ENCODE results near the gene METTL8.
"Not testable (repeated sequence)": the region's sequence is repeated elsewhere in the genome, so short reads cannot be mapped to it uniquely, and the experiment has no call there.

METTL8 gene

DNA sequence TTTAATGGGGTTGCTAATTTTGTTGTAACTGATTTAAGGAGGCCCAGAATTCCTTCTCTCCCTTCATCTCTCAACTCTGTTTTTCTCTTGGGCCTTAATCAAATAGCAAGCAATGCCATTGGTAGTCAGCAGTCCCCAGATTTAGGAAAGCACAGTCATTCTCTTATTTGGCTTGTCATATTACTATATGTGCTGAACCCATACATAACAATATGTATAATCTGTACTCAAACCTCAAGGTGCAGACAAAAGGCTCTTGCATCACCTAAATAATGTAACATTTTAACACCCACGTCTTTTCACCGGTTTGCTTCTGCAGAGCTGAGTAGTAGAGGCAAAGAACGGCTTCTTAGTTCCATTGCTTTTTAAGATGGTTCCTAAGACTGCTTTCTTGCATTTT lies 33.4 kb downstream of the METTL8 start:
- no peak for DNase-seq
- no peak for TF ChIP-seq POLR2A (IDR thresholded peaks at IDR 0.05; ENCODE audit: low read length)
- TF ChIP-seq GATA1 (IDR thresholded peaks at IDR 0.05; ENCODE audit: low read depth, low read length), result no peak

DNA sequence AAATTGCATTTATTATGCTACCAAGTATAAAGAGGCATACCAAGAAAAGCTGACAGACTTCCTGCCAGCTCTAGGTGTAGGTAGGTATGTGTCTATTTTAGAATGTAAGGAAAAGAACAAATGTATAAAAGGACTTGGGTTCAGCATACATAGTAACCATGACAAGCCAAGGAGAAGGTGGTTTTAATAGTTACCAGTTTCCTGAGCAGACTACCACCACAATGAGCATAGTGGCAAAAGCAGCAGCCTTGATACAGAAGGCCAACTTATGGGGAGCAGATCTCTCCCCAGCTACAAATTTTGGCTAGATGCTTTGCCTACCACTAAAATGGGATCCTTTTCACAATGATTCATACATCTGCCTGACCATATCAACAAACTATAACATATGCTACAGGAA lies 34.5 kb downstream of the METTL8 start:
- TF ChIP-seq GATA1 (IDR thresholded peaks at IDR 0.05; ENCODE audit: low read depth, low read length), result no peak
- TF ChIP-seq POLR2A (IDR thresholded peaks at IDR 0.05; ENCODE audit: low read length), result no peak
- DNase-seq, result no peak

DNA sequence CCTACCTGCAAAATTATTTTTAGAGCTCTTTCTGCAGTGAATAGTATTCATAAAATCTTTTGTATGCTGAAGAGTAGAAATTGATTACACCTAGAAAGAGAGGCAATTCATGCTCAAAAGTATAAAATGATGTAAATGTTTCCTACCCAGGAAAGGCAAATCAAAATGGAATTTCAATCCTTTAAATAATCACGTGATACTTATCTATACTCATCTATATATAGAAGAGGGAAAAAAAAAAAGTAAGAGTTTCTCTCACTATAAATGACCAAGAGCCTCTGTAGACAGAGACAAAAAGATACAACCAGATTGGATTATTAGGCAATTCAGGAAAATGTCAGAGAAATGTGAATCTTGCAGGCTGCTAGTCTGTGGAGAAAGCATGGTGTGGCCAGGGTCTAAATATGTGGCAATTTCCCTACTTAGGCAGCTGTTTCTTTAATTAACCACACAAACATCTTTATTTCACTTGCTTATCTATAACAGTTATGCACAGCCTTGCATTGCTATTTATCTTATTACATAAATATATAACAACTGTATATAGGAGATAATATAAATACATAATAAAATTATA lies 39.5 kb downstream of the METTL8 start:
- TF ChIP-seq GATA1 (IDR thresholded peaks at IDR 0.05; ENCODE audit: low read depth, low read length) (no peak), POLR2A (IDR thresholded peaks at IDR 0.05; ENCODE audit: low read length) (no peak)
- DNase-seq, result no peak

DNA sequence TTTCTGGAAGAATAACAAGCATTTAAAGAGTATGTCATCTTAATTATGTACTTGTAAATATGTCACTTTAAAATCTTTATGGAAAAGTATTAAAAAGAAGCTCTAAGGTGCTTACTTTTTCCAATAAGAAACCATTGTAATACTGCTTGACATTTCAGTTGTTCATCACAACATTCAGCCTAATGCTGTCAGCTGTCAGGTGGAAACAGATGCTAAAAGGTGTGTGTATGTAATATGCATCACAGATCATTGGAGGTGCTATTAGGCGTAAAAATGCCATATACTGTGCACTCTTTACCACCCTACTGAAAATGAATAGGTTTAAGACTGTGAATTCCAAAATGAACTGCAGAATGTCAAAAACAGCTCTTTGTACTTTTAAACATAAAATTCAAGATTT lies 40.3 kb downstream of the METTL8 start:
- no peak for TF ChIP-seq GATA1 (IDR thresholded peaks at IDR 0.05; ENCODE audit: low read depth, low read length)
- no peak for TF ChIP-seq POLR2A (IDR thresholded peaks at IDR 0.05; ENCODE audit: low read length)
- DNase-seq, result no peak

DNA sequence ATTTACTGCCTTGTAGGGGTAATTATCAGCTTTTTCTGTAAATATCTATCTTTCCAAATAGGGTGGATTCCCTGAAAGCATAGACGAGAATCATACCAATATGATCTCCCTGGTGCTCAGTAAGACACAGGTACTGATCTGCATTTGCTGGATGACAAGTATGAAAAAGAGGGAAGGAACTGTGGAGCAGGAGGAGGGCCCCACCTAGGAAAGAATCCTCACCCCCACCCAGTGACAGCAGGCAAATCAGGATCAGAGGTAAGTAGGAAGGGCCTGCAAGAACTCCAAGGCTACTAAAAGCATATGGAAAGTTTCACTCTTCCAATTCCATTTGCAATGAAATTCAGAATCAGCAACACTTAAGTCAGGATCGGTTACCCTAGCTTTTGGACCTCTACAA lies 42.3 kb downstream of the METTL8 start:
- no peak for DNase-seq
- TF ChIP-seq POLR2A (IDR thresholded peaks at IDR 0.05; ENCODE audit: low read length), result no peak
- no peak for TF ChIP-seq GATA1 (IDR thresholded peaks at IDR 0.05; ENCODE audit: low read depth, low read length)

DNA sequence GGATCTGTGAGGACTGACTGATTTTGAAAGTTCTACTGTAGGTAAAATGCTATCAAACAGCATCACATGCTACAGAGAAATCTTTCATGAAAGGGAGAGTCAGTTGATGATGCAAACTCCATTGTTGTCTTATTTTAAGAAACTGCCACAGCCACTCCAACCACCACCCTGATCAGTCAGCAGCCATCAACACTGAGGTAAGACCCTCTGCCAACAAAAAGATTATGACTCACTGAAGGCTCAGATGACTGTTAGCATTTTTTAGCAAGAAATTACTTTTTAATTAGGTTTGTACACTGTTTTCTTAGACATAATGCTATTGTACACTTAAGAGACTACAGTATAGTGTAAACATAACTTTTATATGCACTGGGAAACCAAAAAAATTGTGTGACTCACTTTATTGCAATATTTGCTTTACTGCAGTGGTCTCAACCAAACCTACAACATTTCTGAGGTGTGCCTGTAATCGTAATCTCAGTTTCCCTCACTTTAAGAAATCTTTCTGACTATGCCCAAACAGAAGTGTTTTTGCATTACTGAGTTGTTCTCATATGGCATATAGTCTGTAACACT lies 42.8 kb downstream of the METTL8 start:
- TF ChIP-seq POLR2A (IDR thresholded peaks at IDR 0.05; ENCODE audit: low read length), result no peak
- TF ChIP-seq GATA1 (IDR thresholded peaks at IDR 0.05; ENCODE audit: low read depth, low read length), result no peak
- DNase-seq, result no peak

DNA sequence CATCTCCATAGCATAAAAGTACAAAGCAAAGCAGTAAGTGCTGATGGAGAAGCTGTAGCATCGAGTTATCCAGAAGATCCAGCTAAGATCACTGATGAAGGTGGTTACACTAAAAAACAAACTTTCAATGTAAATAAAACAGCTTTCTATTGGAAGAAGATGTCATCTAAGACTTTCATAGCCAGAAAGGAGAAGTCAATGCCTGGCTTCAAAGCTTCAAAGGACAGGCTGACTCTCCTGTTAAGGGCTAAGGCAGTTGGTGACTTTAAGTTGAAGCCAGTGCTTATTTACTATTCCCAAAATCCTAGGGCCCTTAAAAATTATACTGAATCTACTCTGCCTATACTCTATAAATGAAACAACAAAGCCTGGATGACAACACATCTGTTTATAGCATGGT lies 44.0 kb downstream of the METTL8 start:
- TF ChIP-seq GATA1 (IDR thresholded peaks at IDR 0.05; ENCODE audit: low read depth, low read length) (no peak), POLR2A (IDR thresholded peaks at IDR 0.05; ENCODE audit: low read length) (no peak)
- DNase-seq, result no peak

DNA sequence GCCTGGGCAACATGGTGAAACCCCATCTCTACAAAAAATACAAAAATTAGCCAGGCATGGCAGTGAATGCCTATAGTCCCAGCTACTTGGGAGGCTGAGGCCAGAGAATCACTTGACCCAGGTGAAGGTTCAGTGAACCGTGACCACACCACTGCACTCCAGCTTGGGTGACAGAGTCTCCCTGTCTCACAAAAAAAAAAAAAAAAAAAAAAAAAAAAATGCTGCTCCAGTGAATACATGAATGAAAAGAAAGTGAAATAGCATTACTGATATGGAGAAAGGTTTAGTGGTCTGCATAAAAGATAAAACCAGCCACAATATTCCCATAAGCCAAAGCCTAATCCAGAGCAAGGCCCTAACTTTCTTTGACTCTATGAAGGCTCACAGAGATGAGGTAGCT lies 44.5 kb downstream of the METTL8 start:
- DNase-seq, result no peak
- TF ChIP-seq POLR2A (IDR thresholded peaks at IDR 0.05; ENCODE audit: low read length) (no peak), GATA1 (IDR thresholded peaks at IDR 0.05; ENCODE audit: low read depth, low read length) (no peak)

DNA sequence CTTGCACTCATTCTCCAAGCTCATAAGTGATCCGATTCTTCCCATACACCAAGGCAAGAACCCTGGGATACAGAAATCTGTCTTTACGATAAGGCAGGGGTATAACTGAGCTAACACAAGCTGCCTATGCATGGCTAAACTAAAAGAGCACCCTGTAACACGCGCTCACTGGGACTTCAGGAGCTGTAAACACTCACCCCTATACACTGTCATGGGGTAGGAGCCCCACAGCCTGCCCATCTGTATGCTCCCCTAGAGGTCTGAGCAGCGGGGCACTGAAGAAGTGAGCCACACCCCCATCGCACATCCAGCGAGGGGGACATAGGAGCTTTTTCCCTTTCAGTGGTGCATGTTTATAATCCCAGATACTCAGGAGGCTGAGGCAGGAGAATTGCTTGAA lies 46.7 kb downstream of the METTL8 start:
- TF ChIP-seq GATA1 (IDR thresholded peaks at IDR 0.05; ENCODE audit: low read depth, low read length) (no peak), POLR2A (IDR thresholded peaks at IDR 0.05; ENCODE audit: low read length) (no peak)
- DNase-seq, result no peak

DNA sequence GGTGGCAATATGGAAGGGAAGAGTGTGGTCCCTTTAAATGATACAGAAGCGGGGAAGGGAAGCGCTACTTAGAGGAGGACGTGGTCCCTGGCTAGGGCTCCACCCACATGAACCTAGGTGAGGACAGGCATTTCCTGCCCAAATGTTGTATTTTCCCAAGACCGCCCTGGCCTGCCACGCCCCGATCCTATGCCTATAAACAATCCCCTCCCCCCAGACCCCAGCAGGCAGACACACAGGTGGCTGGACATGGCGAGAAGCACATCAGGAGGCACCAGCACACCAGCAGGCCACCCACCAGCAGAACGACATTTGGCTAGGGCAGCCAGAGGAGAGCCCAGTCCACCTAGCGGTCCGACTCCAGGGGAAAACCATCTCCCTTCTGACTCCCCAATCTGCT lies 47.2 kb downstream of the METTL8 start:
- TF ChIP-seq POLR2A (IDR thresholded peaks at IDR 0.05; ENCODE audit: low read length), result no peak
- TF ChIP-seq GATA1 (IDR thresholded peaks at IDR 0.05; ENCODE audit: low read depth, low read length), result no peak

DNA sequence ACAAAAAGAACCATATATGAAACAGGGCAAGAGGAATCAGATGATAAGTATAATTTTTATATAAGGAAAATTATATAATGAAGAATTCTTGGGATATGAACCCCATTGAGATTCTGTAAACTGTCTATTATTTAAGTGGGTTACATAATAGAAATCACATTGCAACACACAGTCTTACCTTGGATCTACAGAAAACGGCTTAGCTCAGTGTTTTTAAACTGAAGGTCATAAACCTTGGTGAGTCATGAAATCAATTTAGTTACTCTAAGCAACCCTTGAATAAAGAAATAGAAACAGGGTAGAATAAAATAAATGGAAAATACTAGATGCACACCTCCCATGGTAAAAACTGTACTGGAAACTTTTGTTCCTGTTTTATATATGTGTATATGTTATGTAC lies 50.7 kb downstream of the METTL8 start:
- TF ChIP-seq GATA1 (IDR thresholded peaks at IDR 0.05; ENCODE audit: low read depth, low read length) (no peak), POLR2A (IDR thresholded peaks at IDR 0.05; ENCODE audit: low read length) (no peak)

More for the DNA sequence above, 47.2 kb downstream of the METTL8 start:
- no peak for DNase-seq

DNA sequence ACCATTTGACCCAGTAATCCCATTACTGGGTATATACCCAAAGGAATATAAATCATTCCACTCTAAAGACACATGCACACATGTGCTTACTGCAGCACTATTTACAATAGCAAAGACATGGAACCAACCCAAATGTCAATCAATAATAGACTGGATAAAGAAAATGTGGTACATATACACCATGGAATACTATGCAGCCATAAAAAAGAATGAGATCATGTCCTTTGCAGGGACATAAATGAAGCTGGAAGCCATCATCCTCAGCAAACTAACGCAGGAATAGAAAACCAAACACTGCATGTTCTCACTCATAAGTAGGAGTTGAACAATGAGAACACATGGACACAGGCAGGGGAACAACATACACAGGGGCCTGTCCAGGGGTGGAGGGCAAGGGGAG lies 51.6 kb downstream of the METTL8 start:
- not testable (repeated sequence) for DNase-seq

More for the DNA sequence above, 50.7 kb downstream of the METTL8 start:
- no peak for DNase-seq

DNA sequence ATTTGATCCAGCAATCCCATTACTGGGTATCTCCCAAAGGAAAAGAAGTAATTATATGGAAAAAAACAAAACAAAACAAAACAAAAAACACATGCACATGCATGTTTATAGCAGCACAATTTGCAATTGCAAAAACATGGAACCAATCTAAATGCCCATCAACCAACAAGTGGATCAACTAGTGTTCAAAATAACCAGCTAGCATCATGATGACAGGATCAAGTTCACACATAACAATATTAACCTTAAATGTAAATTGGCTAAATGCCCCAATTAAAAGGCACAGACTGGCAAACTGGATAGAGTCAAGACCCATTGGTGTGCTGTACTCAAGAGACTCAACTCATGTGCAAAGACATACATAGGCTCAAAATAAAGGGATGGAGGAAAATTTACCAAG lies 55.9 kb downstream of the METTL8 start:
- DNase-seq, result not testable (repeated sequence)

DNA sequence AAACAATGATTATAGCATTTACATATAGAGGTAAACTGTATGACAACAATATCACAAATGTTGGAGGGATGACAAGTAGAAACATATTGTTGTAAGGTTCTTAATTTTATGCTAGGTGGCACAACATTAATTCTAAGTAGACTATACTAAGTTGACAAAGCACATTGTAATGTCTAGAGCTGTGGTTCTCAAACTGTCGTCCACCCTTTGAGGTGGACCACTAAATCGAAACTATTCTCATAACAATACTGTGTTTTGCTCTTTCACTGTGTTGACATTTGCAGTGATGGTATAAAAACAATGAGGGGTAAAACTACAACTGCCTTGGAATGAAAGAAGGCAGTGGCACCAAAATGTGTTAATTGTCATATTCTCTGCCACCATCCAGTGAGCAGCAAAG lies 66.1 kb downstream of the METTL8 start:
- no peak for TF ChIP-seq GATA1 (IDR thresholded peaks at IDR 0.05; ENCODE audit: low read depth, low read length)
- TF ChIP-seq POLR2A (IDR thresholded peaks at IDR 0.05; ENCODE audit: low read length), result no peak

DNA sequence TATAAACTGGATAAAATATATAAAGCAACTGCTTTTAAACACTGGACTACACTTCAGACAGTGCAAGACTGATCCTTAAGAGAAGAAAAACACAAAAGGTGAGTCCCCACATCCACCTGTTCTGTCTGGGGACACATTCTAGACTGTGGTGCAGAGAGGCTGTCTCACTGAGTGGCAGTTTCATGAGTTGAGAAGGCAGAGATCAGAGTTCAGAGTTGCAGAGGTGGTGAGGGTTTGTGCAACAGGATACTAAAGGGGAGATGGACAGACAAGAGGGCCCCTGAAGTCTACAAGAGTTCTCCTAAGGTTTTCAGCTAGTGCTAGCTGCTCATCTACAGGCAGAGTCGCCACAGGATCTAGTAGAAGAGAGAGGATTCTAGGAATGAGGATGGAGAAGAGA lies 68.0 kb downstream of the METTL8 start:
- DNase-seq, result no peak
- TF ChIP-seq POLR2A (IDR thresholded peaks at IDR 0.05; ENCODE audit: low read length), result no peak
- TF ChIP-seq GATA1 (IDR thresholded peaks at IDR 0.05; ENCODE audit: low read depth, low read length), result no peak

More for the DNA sequence above, 66.1 kb downstream of the METTL8 start:
- DNase-seq, result no peak

DNA sequence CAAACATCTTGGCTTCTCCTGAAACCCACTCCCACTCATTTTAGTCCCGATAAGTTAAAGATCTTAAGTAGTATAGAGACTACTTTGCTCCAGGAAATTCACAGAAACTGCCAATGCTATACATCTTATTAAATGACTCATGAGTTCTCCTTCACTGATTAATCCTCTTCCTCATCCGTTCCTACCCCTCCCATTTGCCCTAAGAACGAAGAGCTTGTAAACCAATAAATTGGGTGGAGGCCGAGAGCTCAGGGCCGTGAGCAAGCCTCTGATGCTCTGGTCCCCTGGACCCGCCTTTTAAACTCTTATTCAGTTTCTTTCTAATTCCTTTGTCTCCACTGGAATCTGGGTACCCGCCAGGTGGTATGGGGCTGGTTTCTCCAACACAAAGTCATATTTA lies 68.6 kb downstream of the METTL8 start:
- no peak for TF ChIP-seq GATA1 (IDR thresholded peaks at IDR 0.05; ENCODE audit: low read depth, low read length)
- no peak for TF ChIP-seq POLR2A (IDR thresholded peaks at IDR 0.05; ENCODE audit: low read length)
- DNase-seq, result no peak

Measured in erythroblast (primary cell).